Measurements from ENCODE around the gene MICAL3. TPM values are rescaled to one million over a fixed set of nuclear protein-coding genes. Genes with fewer than 3 reads are reported as not detected.

Gene MICAL3
- total and polyA plus RNA-seq, 2 of the 8 experiments (the other 6 are each of a cell fraction or from before 2014, with no cell fraction given): 8.3 to 41.8 TPM

DNA sequence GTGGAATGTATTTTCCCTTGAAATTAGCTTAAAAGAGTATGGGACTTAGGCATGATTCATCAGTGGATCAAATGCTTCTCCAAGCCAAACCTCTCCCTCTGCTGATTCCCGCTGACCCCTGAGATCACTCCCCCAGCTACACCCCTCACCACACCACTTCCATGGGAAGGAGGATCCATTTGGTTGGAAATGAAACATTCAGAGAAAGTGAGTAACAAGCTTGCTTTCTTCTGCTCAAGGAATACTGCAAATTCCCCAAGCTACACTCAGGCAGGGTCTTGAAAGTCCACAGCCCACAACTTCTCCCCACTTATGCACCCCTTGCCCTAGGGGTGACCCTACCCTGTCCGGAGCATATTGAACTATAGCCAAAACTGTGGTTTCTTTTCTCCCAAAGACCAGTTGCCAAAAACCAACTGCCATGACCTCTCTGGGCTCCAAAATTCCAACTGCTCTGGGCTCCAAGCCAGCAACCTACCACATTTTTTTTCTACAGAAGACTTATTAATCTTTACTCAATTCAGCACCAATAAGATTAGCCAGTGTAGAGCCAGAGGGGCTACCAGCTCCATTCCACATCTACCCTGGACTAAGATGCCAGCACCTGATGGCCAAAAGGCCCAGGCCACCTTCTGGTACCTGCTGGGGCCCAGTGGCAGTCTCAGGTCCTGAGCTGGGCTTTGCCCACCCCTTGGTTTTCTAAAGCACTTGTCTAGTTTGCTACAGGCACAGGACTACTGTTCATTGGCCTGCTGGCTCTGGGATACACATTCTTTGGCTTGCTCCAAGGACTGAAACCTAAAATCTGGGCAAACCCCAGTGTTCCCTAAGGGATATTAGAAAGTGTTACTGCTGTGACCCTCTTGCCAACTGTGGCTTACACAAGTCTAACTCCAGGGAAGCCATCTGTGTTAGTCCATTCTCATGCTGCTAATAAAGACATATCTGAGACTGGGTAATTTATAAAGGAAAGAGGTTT, 101.1 kb downstream of the MICAL3 start (continued):
- TF ChIP-seq ATF3 (IDR thresholded peaks at IDR 0.05; ENCODE audit: insufficient read depth, low read depth, low read length): no peak
- TF ChIP-seq ASH2L (IDR thresholded peaks at IDR 0.05; ENCODE audit: low read length): no peak
- no peak for TF ChIP-seq MAFK (IDR thresholded peaks at IDR 0.05; ENCODE audit: low read depth, low read length)
- no peak for TF ChIP-seq NRF1 (IDR thresholded peaks at IDR 0.05; ENCODE audit: low read depth, low read length)
- TF ChIP-seq EGR1 (IDR thresholded peaks at IDR 0.05; ENCODE audit: borderline replicate concordance, low read depth, low read length): no peak
- TF ChIP-seq, protein P1, sequence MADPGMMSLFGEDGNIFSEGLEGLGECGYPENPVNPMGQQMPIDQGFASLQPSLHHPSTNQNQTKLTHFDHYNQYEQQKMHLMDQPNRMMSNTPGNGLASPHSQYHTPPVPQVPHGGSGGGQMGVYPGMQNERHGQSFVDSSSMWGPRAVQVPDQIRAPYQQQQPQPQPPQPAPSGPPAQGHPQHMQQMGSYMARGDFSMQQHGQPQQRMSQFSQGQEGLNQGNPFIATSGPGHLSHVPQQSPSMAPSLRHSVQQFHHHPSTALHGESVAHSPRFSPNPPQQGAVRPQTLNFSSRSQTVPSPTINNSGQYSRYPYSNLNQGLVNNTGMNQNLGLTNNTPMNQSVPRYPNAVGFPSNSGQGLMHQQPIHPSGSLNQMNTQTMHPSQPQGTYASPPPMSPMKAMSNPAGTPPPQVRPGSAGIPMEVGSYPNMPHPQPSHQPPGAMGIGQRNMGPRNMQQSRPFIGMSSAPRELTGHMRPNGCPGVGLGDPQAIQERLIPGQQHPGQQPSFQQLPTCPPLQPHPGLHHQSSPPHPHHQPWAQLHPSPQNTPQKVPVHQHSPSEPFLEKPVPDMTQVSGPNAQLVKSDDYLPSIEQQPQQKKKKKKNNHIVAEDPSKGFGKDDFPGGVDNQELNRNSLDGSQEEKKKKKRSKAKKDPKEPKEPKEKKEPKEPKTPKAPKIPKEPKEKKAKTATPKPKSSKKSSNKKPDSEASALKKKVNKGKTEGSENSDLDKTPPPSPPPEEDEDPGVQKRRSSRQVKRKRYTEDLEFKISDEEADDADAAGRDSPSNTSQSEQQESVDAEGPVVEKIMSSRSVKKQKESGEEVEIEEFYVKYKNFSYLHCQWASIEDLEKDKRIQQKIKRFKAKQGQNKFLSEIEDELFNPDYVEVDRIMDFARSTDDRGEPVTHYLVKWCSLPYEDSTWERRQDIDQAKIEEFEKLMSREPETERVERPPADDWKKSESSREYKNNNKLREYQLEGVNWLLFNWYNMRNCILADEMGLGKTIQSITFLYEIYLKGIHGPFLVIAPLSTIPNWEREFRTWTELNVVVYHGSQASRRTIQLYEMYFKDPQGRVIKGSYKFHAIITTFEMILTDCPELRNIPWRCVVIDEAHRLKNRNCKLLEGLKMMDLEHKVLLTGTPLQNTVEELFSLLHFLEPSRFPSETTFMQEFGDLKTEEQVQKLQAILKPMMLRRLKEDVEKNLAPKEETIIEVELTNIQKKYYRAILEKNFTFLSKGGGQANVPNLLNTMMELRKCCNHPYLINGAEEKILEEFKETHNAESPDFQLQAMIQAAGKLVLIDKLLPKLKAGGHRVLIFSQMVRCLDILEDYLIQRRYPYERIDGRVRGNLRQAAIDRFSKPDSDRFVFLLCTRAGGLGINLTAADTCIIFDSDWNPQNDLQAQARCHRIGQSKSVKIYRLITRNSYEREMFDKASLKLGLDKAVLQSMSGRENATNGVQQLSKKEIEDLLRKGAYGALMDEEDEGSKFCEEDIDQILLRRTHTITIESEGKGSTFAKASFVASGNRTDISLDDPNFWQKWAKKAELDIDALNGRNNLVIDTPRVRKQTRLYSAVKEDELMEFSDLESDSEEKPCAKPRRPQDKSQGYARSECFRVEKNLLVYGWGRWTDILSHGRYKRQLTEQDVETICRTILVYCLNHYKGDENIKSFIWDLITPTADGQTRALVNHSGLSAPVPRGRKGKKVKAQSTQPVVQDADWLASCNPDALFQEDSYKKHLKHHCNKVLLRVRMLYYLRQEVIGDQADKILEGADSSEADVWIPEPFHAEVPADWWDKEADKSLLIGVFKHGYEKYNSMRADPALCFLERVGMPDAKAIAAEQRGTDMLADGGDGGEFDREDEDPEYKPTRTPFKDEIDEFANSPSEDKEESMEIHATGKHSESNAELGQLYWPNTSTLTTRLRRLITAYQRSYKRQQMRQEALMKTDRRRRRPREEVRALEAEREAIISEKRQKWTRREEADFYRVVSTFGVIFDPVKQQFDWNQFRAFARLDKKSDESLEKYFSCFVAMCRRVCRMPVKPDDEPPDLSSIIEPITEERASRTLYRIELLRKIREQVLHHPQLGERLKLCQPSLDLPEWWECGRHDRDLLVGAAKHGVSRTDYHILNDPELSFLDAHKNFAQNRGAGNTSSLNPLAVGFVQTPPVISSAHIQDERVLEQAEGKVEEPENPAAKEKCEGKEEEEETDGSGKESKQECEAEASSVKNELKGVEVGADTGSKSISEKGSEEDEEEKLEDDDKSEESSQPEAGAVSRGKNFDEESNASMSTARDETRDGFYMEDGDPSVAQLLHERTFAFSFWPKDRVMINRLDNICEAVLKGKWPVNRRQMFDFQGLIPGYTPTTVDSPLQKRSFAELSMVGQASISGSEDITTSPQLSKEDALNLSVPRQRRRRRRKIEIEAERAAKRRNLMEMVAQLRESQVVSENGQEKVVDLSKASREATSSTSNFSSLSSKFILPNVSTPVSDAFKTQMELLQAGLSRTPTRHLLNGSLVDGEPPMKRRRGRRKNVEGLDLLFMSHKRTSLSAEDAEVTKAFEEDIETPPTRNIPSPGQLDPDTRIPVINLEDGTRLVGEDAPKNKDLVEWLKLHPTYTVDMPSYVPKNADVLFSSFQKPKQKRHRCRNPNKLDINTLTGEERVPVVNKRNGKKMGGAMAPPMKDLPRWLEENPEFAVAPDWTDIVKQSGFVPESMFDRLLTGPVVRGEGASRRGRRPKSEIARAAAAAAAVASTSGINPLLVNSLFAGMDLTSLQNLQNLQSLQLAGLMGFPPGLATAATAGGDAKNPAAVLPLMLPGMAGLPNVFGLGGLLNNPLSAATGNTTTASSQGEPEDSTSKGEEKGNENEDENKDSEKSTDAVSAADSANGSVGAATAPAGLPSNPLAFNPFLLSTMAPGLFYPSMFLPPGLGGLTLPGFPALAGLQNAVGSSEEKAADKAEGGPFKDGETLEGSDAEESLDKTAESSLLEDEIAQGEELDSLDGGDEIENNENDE (IDR thresholded peaks at IDR 0.05; ENCODE audit: insufficient replicate concordance, low read length): no peak
- no peak for TF ChIP-seq RAD21 (IDR thresholded peaks at IDR 0.05 in 1 of 2, conservative IDR thresholded peaks at IDR 0.05 in 1 of 2; ENCODE audit: low read depth in 2 of 2, low read length in 2 of 2)
- TF ChIP-seq POLR2A (IDR thresholded peaks at IDR 0.05; ENCODE audit: control extremely low read depth in 1 of 2, low read depth in 2 of 2, low read length in 2 of 2): no peak
- no peak for TF ChIP-seq SIX5 (IDR thresholded peaks at IDR 0.05; ENCODE audit: low read depth, low read length)
